ENCODE results near the gene TDRD10.
A peak's percentile ranks its signal among the peaks of the same experiment; 100 is the strongest.

The TDRD10 gene

DNA sequence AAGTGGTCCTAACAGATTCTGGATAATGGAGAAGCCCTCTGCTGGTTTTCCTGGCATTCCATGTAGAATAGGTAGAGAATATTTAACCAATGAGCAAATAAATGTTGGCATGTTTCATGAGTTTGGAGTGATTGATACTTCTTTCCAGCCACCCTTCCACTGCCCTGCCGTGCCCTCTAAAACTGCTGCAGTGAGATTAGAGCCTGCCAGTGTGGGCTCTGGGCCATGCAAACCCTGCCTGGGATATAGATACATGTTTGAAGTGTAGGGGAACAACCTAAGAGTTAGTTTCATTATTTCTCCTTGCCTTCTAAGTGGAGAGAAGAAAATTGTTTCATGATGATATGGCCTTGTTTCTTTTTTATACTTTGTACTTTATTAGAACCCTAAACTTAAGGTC lies 46.0 kb downstream of the TDRD10 start:
- TF ChIP-seq CTCF (IDR thresholded peaks at IDR 0.05), result no peak
- no peak for DNase-seq
- Mint-ChIP-seq H3K9me3 (no peaks in the 10 kb centered on the region), H3K4me3 (no peak overlapping the region), H3K4me1 (peaks cover 43% of the 10 kb centered on the region), H3K36me3 (ENCODE audit: low read depth) (peaks cover 37% of the 10 kb centered on the region), H3K27ac (no peak overlapping the region), H3K27me3 (ENCODE audit: low read depth, poor library complexity) (peaks cover 3% of the 10 kb centered on the region)

GRCh38 chr1:154549202-154549770 lies 47.3 kb downstream of the TDRD10 start:
- no peak for TF ChIP-seq CTCF (IDR thresholded peaks at IDR 0.05)
- H3K4me1 Mint-ChIP-seq, result peaks cover 40% of the 10 kb centered on the region
- peaks cover 47% of the 10 kb centered on the region for H3K36me3 Mint-ChIP-seq (ENCODE audit: low read depth)
- H3K27ac Mint-ChIP-seq, result no peak overlapping the region
- H3K27me3 Mint-ChIP-seq (ENCODE audit: low read depth, poor library complexity), result peaks cover 3% of the 10 kb centered on the region
- H3K9me3 Mint-ChIP-seq, result no peaks in the 10 kb centered on the region
- no peak overlapping the region for H3K4me3 Mint-ChIP-seq
- DNase-seq, result no peak

GRCh38 chr1:154550070-154550469 lies 48.1 kb downstream of the TDRD10 start:
- Mint-ChIP-seq H3K4me3 (no peak overlapping the region), H3K4me1 (peaks cover 37% of the 10 kb centered on the region), H3K27me3 (ENCODE audit: low read depth, poor library complexity) (peaks cover 3% of the 10 kb centered on the region), H3K36me3 (ENCODE audit: low read depth) (peaks cover 55% of the 10 kb centered on the region), H3K9me3 (no peaks in the 10 kb centered on the region), H3K27ac (no peak overlapping the region)
- TF ChIP-seq CTCF (IDR thresholded peaks at IDR 0.05), result no peak
- DNase-seq, result no peak

- Mint-ChIP-seq H3K9me3 (no peaks in the 10 kb centered on the region), H3K4me3 (no peak overlapping the region), H3K27me3 (ENCODE audit: low read depth, poor library complexity) (peaks cover 3% of the 10 kb centered on the region), H3K27ac (peak overlapping the region; percentile 73), H3K4me1 (peaks cover 38% of the 10 kb centered on the region), H3K36me3 (ENCODE audit: low read depth) (peaks cover 60% of the 10 kb centered on the region)
- TF ChIP-seq CTCF (IDR thresholded peaks at IDR 0.05), result no peak
- no peak for DNase-seq
Measured at GRCh38 chr1:154550657-154551056, 48.6 kb downstream of the TDRD10 start.

DNA sequence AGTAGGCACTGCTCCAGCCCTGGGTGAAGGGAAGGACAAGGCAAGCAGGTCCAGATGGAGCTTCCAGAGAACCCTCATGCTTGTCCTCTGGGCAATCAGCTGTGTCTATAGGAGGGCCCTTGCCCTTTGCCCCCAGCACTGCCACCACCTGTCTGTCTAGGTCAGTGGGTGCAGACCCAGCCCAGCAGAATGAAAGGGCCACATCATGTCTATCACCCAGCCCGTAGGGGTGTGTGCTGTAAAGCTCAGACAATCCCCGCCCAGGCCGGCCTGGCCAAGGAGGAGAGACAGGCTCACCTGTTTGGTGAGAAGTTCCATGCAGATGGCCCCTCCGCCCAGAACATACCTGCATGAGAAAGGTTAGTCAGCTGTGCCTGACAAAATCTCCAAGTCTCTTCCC lies 49.5 kb downstream of the TDRD10 start:
- Mint-ChIP-seq H3K27me3 (ENCODE audit: low read depth, poor library complexity) (peaks cover 3% of the 10 kb centered on the region), H3K27ac (no peak overlapping the region), H3K9me3 (no peaks in the 10 kb centered on the region), H3K4me3 (no peak overlapping the region), H3K4me1 (peaks cover 44% of the 10 kb centered on the region), H3K36me3 (ENCODE audit: low read depth) (peaks cover 66% of the 10 kb centered on the region)
- TF ChIP-seq CTCF (IDR thresholded peaks at IDR 0.05), result no peak
- no peak for DNase-seq

DNA sequence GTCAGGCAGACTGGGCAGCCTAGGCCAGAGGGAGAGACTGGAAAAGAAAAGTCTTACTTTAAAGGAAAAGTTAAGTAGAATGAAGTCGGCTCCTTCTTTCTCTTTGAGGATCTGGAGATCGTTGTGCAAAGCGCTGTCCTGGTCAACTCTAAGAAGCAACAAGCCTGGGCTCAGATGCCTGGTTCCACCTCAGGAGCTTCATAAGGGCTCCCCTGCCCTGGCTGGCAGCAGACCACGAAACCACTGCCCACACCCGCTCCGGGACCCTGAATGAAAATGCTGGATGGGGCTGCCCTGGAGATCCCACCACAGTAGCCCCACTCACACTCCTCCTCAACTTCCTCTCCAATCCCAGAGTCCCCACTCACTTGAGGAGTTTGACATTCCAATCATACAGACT lies 50.0 kb downstream of the TDRD10 start:
- H3K36me3 Mint-ChIP-seq (ENCODE audit: low read depth), result peaks cover 66% of the 10 kb centered on the region
- no peak for TF ChIP-seq CTCF (IDR thresholded peaks at IDR 0.05)
- H3K27ac Mint-ChIP-seq, result no peak overlapping the region
- DNase-seq, result no peak
- H3K4me1 Mint-ChIP-seq, result peaks cover 44% of the 10 kb centered on the region
- no peak overlapping the region for H3K4me3 Mint-ChIP-seq
- H3K9me3 Mint-ChIP-seq, result no peaks in the 10 kb centered on the region
- peaks cover 3% of the 10 kb centered on the region for H3K27me3 Mint-ChIP-seq (ENCODE audit: low read depth, poor library complexity)

Measured in nephron progenitor cell (in vitro differentiated cells).